GM19099 (cell line): ENCODE measurements around the gene EXOC4.

Experiments
- POLR2A ChIP-seq: IDR thresholded peaks from 3 replicates; pipeline ENCODE4 v1.6.1; 2011; ENCODE audit warnings: low read depth; ENCODE audit not compliant: insufficient read length; ENCODE audit errors: extremely low read depth

Gene EXOC4

GRCh38 chr7:133815611-133816210 lies 562.8 kb downstream of the EXOC4 start:
- no peak for TF ChIP-seq POLR2A

GRCh38 chr7:133819695-133820094 lies 566.8 kb downstream of the EXOC4 start:
- TF ChIP-seq POLR2A: no peak

GRCh38 chr7:133820584-133820983 lies 567.7 kb downstream of the EXOC4 start:
- no peak for TF ChIP-seq POLR2A

GRCh38 chr7:133821171-133821570 lies 568.3 kb downstream of the EXOC4 start:
- TF ChIP-seq POLR2A: no peak

- no peak for TF ChIP-seq POLR2A
Measured at GRCh38 chr7:133822001-133822641, 569.2 kb downstream of the EXOC4 start.

- no peak for TF ChIP-seq POLR2A
Measured at GRCh38 chr7:133822868-133823552, 570.1 kb downstream of the EXOC4 start.

GRCh38 chr7:133824132-133824531 lies 571.3 kb downstream of the EXOC4 start:
- TF ChIP-seq POLR2A: no peak

- TF ChIP-seq POLR2A: no peak
Measured at GRCh38 chr7:133827707-133828623, 575.1 kb downstream of the EXOC4 start.

- TF ChIP-seq POLR2A: no peak
Measured at GRCh38 chr7:133828906-133829305, 576.0 kb downstream of the EXOC4 start.

GRCh38 chr7:133829336-133829897 lies 576.5 kb downstream of the EXOC4 start:
- no peak for TF ChIP-seq POLR2A

- no peak for TF ChIP-seq POLR2A
Measured at GRCh38 chr7:133830081-133830480, 577.2 kb downstream of the EXOC4 start.

- TF ChIP-seq POLR2A: no peak
Measured at GRCh38 chr7:133836666-133837065, 583.8 kb downstream of the EXOC4 start.

- TF ChIP-seq POLR2A: no peak
Measured at GRCh38 chr7:133837224-133837623, 584.3 kb downstream of the EXOC4 start.

GRCh38 chr7:133839121-133839520 lies 586.2 kb downstream of the EXOC4 start:
- no peak for TF ChIP-seq POLR2A

- TF ChIP-seq POLR2A: no peak
Measured at GRCh38 chr7:133843341-133843740, 590.5 kb downstream of the EXOC4 start.
